ENCODE results near the gene SLC35A1. TPM values are rescaled to one million over a fixed set of nuclear protein-coding genes. Genes with fewer than 3 reads are reported as not detected.

Gene SLC35A1
- total RNA-seq, 2 donors from 2014 or later = 10.3 to 11.6 TPM

DNA sequence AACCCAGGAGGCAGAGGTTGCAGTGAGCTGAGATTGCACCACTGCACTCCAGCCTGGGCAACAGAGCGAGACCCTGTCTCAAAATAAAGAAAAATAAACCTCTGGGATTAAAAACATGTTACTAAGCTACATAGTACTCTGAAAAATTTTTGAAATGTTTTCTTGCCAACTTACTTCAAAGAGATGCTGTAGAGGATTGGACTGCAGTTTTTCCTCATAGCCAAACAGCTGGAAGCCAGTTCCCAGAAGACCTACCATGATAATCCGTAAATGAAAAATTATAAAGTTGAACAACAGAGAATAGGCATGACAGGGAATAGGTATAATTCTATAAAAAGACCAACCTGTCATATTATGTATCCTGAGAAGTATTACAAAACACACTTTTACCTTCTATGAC lies 69.0 kb downstream of the SLC35A1 start:
- Histone ChIP-seq H3K27ac (no peak overlapping the region), H3K4me1 (peaks cover 0 to 6% of the 10 kb centered on the region in 2 donors), H3K36me3 (peaks cover 20% of the 10 kb centered on the region), H3K27me3 (no peaks in the 10 kb centered on the region), H3K4me3 (no peak overlapping the region), H3K9me3 (no peaks in the 10 kb centered on the region)
- DNase-seq (ENCODE audit: low spot score) = no peak
- TF ChIP-seq, protein P1, sequence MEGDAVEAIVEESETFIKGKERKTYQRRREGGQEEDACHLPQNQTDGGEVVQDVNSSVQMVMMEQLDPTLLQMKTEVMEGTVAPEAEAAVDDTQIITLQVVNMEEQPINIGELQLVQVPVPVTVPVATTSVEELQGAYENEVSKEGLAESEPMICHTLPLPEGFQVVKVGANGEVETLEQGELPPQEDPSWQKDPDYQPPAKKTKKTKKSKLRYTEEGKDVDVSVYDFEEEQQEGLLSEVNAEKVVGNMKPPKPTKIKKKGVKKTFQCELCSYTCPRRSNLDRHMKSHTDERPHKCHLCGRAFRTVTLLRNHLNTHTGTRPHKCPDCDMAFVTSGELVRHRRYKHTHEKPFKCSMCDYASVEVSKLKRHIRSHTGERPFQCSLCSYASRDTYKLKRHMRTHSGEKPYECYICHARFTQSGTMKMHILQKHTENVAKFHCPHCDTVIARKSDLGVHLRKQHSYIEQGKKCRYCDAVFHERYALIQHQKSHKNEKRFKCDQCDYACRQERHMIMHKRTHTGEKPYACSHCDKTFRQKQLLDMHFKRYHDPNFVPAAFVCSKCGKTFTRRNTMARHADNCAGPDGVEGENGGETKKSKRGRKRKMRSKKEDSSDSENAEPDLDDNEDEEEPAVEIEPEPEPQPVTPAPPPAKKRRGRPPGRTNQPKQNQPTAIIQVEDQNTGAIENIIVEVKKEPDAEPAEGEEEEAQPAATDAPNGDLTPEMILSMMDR (IDR thresholded peaks at IDR 0.05) = no peak

- no peak overlapping the region for H3K4me3 ChIP-seq
Observed at GRCh38 chr6:87543696-87544473, 71.1 kb downstream of the SLC35A1 start.

DNA sequence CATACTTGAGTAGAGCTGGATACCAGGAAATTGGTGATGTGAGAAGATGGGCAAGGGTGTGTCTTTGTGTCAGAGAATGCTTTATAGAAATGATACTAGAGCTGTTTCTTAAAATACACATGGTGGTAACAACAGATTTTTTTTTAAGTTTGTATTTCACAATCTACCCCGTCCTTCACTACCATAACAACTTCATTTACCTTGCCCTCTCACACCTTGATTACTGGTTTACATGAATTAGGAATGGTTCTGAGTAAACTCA lies 71.6 kb downstream of the SLC35A1 start:
- peaks cover 0 to 6% of the 10 kb centered on the region in 2 donors for H3K4me1 ChIP-seq
- no peaks in the 10 kb centered on the region for H3K27me3 ChIP-seq
- no peak for DNase-seq (ENCODE audit: low spot score)
- H3K36me3 ChIP-seq = peaks cover 20% of the 10 kb centered on the region
- no peaks in the 10 kb centered on the region for H3K9me3 ChIP-seq
- H3K27ac ChIP-seq = no peak overlapping the region
- no peak overlapping the region for H3K4me3 ChIP-seq
- TF ChIP-seq, protein P1 (IDR thresholded peaks at IDR 0.05) = no peak

More at GRCh38 chr6:87543696-87544473, 71.1 kb downstream of the SLC35A1 start:
- peaks cover 0 to 6% of the 10 kb centered on the region in 2 donors for H3K4me1 ChIP-seq
- no peaks in the 10 kb centered on the region for H3K9me3 ChIP-seq
- no peak for DNase-seq (ENCODE audit: low spot score)
- peaks cover 20% of the 10 kb centered on the region for H3K36me3 ChIP-seq
- no peak overlapping the region for H3K27ac ChIP-seq
- TF ChIP-seq, protein P1 (IDR thresholded peaks at IDR 0.05) = no peak
- no peaks in the 10 kb centered on the region for H3K27me3 ChIP-seq

- TF ChIP-seq, protein P1 (IDR thresholded peaks at IDR 0.05) = no peak
- no peaks in the 10 kb centered on the region for H3K36me3 ChIP-seq
Observed at GRCh38 chr6:87551799-87552198, 79.0 kb downstream of the SLC35A1 start.

GRCh38 chr6:87553159-87553765 lies 80.5 kb downstream of the SLC35A1 start:
- Histone ChIP-seq H3K36me3 (no peaks in the 10 kb centered on the region), H3K27ac (no peak overlapping the region), H3K4me3 (no peak overlapping the region), H3K4me1 (no peaks in the 10 kb centered on the region), H3K27me3 (no peaks in the 10 kb centered on the region), H3K9me3 (no peaks in the 10 kb centered on the region)
- TF ChIP-seq, protein P1 (IDR thresholded peaks at IDR 0.05) = no peak
- DNase-seq (ENCODE audit: low spot score) = no peak

More at GRCh38 chr6:87551799-87552198, 79.0 kb downstream of the SLC35A1 start:
- Histone ChIP-seq H3K27ac (no peak overlapping the region), H3K9me3 (no peaks in the 10 kb centered on the region), H3K27me3 (no peaks in the 10 kb centered on the region), H3K4me3 (no peak overlapping the region), H3K4me1 (no peaks in the 10 kb centered on the region)
- no peak for DNase-seq (ENCODE audit: low spot score)
